Renal cortical epithelial cell (primary cell): ENCODE results near the gene SCN9A. TPM values are rescaled to one million over a fixed set of nuclear protein-coding genes. Genes with fewer than 3 reads are reported as not detected.
"Not testable (repeated sequence)": the region's sequence is repeated elsewhere in the genome, so short reads cannot be mapped to it uniquely, and the experiment has no call there.

Experiments
- DNase-seq: peaks from one replicate; pipeline ENCODE4 v3.0.0-alpha.2; 2011; ENCODE audit warnings: low read depth
- total RNA-seq: library from RNA; depleted of rRNA; stranded (reverse); fragments of >200 nt; gene quantifications from 2 replicates; pipeline ENCODE4 v1.2.3, GENCODE V29; 2014

Gene SCN9A
- total RNA-seq, 1 donor from 2014 or later: 2.8 TPM

- DNase-seq: no peak
Measured at GRCh38 chr2:166242309-166242708, 133.4 kb downstream of the SCN9A start.

GRCh38 chr2:166240387-166241313, 135.1 kb downstream of the SCN9A start:
- peak; percentile 41 for DNase-seq

GRCh38 chr2:166239548-166239947, 136.2 kb downstream of the SCN9A start:
- DNase-seq: peak; percentile 88

- no peak for DNase-seq
Measured at GRCh38 chr2:166238176-166238575, 137.6 kb downstream of the SCN9A start.

GRCh38 chr2:166234112-166234846, 141.5 kb downstream of the SCN9A start:
- DNase-seq: peak; percentile 56

- DNase-seq: no peak
Measured at GRCh38 chr2:166233244-166233643, 142.5 kb downstream of the SCN9A start.

- no peak for DNase-seq
Measured at GRCh38 chr2:166230724-166231070, 145.0 kb downstream of the SCN9A start.

DNA sequence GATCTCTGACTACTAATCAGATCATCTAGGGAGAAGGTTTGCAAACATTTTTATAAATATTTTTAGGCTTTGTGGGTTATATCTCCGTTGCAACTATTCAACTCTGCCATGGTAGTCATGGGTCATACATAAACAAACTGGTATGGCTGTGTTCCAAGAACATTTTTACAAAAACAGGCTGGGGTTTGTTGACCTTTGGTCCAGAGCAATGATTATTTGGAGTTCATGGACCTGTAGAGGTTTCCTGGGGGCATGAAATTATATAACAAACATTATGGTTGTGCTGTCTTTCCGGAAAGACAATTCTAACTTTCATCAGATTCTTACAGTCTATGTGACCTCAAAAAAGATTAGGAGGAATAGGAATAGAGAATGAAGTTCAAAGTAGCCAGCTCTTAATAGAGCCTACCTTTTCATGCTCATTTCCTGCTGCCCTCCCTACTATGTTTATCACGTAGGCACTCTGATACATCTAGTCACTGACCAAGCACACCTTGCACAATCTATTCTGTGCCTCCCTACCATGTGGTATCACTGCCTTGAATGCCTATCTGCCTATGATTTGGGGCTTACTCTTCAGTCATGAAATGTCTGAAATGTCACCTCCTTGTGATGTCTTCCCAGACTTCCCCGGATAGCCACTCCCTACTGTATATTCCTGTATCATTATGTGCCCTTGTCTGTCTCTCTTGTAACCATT, 145.6 kb downstream of the SCN9A start:
- DNase-seq: peak; percentile 88

DNA sequence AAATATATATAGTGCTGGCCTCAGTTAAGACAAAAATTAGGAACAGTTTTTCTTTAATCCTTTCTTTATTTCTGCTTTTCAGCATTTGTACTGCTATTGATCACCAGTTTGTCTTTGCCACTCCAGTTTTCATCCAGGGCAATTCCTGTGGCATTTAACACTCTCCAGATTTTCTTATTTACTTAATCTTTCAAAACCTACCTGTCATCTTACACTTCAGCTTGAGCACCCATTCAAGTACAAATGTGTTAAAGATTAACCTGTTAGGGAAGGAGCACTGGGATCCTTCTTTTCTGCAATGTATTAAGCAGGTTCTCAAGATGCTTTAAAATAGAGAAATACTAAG, 146.1 kb downstream of the SCN9A start:
- peak; percentile 90 for DNase-seq

DNA sequence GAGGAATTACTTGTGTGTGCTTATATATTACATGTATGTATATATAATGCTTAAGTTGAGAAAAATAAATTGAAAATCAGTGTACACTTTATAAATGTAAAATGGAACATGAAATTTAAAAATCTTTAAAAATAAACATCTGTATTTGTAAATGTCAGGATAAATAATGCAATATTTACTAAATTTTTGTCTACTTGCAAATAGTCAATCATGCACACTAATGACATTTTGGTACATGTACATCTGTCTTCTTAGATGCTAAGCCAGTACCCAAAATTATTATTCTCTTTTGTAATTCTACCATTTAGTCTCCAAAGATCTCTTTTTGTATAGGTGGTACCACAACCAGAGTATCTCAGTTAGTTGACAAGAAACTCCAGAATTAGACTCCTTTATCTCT, 151.5 kb downstream of the SCN9A start:
- no peak for DNase-seq

- DNase-seq: no peak
Measured at GRCh38 chr2:166223298-166223697, 152.4 kb downstream of the SCN9A start.

GRCh38 chr2:166211079-166211478, 164.7 kb downstream of the SCN9A start:
- no peak for DNase-seq

- DNase-seq: not testable (repeated sequence)
Measured at GRCh38 chr2:166209944-166210343, 165.8 kb downstream of the SCN9A start.

GRCh38 chr2:166209367-166209766, 166.4 kb downstream of the SCN9A start:
- not testable (repeated sequence) for DNase-seq

DNA sequence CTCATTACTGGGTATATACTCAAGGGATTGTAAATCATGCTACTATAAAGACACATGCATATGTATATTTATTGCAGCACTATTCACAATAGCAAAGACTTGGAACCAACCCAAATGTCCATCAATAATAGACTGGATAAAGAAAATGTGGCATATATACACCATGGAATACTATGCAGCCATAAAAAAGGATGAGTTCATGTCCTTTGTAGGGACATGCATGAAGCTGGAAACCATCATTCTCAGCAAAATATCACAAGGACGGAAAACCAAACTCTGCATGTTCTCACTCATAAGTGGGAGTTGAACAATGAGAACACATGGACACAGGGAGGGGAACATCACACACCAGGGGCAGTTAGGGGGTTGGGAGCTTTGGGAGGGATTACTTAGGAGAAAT, 169.6 kb downstream of the SCN9A start:
- not testable (repeated sequence) for DNase-seq

GRCh38 chr2:166202778-166203177, 173.0 kb downstream of the SCN9A start:
- no peak for DNase-seq

GRCh38 chr2:166197446-166197845, 178.3 kb downstream of the SCN9A start:
- DNase-seq: no peak

GRCh38 chr2:166193407-166193806, 182.3 kb downstream of the SCN9A start:
- DNase-seq: no peak

DNA sequence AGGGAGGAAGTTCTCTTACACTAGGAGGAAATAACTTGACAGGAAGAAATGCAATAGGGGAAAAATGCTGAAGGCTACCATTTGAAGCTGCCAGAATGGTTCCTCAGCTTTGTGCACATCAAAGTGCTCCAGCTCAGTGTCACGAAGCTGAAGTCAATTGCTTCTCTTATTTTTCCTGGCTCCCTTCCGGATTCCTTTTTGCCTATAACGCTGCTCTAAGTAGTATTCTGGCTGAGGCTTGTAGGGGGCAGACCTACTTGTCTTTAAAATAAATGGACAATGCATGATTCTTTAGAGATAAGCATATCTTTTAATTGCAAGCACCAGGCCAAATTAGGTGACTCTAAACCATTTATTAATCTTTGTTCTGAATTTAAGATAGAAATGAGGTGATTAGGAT, 187.7 kb downstream of the SCN9A start:
- no peak for DNase-seq

- peak; percentile 93 for DNase-seq
Measured at GRCh38 chr2:166184789-166185188, 191.0 kb downstream of the SCN9A start.

GRCh38 chr2:166181813-166182154, 194.0 kb downstream of the SCN9A start:
- DNase-seq: no peak

DNA sequence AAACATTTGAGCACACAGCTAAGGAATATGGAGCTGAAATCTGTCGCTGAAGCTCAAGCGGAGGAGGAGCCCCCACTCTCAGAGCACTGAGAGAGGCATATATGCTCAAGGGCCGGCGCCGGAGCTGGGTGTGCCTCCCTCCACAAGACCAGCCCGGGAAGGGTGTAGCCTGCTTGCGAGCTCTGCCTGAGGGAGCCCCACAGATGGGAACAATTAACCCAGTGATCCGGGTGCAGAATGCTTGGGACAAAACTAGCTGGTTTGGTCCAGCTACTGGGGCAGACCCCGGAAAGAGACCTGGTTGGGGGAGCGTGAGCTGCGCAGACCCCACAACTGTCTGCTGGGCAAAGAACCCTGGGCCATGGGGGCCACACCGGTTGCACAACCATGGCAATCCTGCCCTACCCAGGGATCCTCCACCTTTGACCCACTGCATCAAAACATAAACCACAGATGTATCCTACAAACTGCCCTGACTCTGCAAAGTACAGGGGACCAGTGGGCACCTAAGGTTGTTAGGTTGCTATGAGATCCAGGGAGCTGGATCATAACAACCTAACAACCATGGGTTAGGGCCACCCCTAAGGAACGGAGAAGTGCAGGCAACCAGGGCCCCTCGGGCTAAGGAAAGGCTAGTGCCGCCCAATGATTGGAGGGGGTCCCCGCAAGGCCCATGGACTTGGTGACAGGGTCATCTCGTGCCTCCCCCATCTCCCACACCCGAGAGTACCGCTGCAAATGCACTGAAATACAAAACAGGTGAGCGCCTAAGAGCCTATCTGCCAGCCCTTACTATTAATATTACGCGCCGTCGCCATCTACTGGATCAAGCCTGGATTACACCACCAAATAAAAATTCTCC, 194.6 kb downstream of the SCN9A start:
- DNase-seq: peak; percentile 42
